ENCODE data around the gene PLCB1. TPM values are rescaled to one million over a fixed set of nuclear protein-coding genes. Genes with fewer than 3 reads are reported as not detected.

Gene PLCB1
- total and polyA plus RNA-seq, 2 experiments from 2014 or later = 14.9 to 20.7 TPM

DNA sequence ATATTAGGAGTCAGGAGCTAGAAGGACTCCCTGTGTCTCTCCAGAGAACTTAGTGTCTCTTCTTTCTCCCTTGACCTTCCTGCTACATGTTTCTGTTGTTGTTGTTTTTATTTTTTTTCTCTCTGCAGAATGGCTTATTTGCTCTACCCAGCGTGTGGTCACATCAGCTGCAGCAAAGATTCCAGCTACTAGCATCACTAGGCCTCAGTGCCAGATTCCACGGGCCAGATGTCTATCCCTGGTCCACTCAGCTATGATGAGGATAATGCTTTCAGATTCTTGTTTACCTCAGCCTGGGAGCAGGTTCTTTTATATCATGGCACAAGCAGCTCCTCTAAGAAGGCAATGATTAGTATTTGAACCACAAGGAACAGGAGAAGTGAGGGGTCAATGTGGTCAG, 110.0 kb downstream of the PLCB1 start (continued):
- TF ChIP-seq, protein P1, sequence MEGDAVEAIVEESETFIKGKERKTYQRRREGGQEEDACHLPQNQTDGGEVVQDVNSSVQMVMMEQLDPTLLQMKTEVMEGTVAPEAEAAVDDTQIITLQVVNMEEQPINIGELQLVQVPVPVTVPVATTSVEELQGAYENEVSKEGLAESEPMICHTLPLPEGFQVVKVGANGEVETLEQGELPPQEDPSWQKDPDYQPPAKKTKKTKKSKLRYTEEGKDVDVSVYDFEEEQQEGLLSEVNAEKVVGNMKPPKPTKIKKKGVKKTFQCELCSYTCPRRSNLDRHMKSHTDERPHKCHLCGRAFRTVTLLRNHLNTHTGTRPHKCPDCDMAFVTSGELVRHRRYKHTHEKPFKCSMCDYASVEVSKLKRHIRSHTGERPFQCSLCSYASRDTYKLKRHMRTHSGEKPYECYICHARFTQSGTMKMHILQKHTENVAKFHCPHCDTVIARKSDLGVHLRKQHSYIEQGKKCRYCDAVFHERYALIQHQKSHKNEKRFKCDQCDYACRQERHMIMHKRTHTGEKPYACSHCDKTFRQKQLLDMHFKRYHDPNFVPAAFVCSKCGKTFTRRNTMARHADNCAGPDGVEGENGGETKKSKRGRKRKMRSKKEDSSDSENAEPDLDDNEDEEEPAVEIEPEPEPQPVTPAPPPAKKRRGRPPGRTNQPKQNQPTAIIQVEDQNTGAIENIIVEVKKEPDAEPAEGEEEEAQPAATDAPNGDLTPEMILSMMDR (conservative IDR thresholded peaks at IDR 0.05; ENCODE audit: low read depth in 2 of 2) = no peak
- TF ChIP-seq EZH2phosphoT487 (IDR thresholded peaks at IDR 0.05; ENCODE audit: unreplicated experiment) (no peak), STAT1 (IDR thresholded peaks at IDR 0.05; ENCODE audit: unreplicated experiment) (no peak)

DNA sequence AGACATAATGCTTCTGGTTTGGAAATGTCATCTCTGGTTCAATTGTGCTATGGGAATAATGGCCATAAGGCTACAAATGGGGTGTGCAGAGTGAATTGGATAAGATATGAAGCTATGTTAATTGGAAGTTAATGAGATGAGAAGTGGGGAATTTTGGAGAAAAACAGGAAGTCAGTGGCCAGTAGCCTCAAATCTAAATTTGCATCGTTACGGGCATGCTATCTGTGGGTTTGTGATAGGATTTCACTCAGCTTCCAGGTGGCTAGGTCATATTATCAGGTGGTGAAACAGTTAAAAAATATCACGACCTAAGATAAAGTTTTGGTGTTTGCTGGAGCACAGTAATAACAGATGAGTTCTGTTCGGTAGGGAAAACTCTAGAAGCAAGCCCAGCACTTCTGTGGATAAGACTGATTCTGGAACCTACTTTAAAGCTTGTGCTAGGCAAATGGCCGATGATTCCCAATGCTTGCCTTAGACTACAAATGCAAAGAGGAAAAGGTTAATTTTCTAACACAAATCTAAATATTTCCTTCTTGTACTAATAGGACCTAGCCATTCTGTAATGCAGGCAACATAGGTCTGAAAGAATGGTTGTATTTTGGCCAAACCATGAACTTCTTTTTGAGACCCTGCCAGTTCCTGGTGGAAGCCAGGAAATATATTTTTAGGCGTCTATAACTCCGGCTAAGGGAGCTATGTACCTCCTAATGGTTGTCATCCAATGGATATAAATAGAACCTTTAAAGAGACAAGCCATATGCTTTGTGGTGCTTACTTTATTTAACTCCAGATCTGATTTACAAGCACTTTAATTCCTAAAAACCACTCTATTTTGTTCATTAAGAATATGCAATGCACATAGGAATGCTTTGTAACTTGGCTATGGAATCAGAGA, 111.0 kb downstream of the PLCB1 start:
- Mint-ChIP-seq H3K27ac (no peak overlapping the region), H3K27me3 (ENCODE audit: insufficient read depth, low read depth, poor library complexity) (no peaks in the 10 kb centered on the region), H3K4me3 (no peak overlapping the region), H3K4me1 (peaks cover 6% of the 10 kb centered on the region; the same call in 2 of the 3 replicates), H3K36me3 (ENCODE audit: low read depth) (no peaks in the 10 kb centered on the region), H3K9me3 (no peaks in the 10 kb centered on the region)
- Histone ChIP-seq H3K27ac (ENCODE audit: low read depth) (no peak overlapping the region), H3K79me2 (replicated peaks; ENCODE audit: insufficient read depth) (no peaks in the 10 kb centered on the region), H3K9me2 (ENCODE audit: insufficient read depth) (no peaks in the 10 kb centered on the region), H4K20me1 (replicated peaks; ENCODE audit: insufficient read depth) (no peaks in the 10 kb centered on the region), H3K4me2 (no peak overlapping the region), H2AFZ (no peak overlapping the region), H3K27me3 (ENCODE audit: insufficient read depth) (no peaks in the 10 kb centered on the region), H3K4me3 (no peak overlapping the region), H3F3A (replicated peaks; ENCODE audit: low read depth) (no peaks in the 10 kb centered on the region), H3K36me3 (ENCODE audit: insufficient read depth) (no peaks in the 10 kb centered on the region), H3K4me1 (ENCODE audit: insufficient read depth) (no peaks in the 10 kb centered on the region)
- ATAC-seq = no peak
- DNase-seq (ENCODE audit: low spot score) = no peak
- TF ChIP-seq ZNF331 (CRISPR knock-in tag; IDR thresholded peaks at IDR 0.05; ENCODE audit: low read depth) = no peak
- TF ChIP-seq EZH2 (IDR thresholded peaks at IDR 0.05; ENCODE audit: low read depth, unreplicated experiment) = no peak
- no peak for TF ChIP-seq CREB1 (CRISPR knock-in tag; IDR thresholded peaks at IDR 0.05; ENCODE audit: low read depth)
- TF ChIP-seq STAT1 (IDR thresholded peaks at IDR 0.05; ENCODE audit: unreplicated experiment) = no peak
- TF ChIP-seq, protein P2, sequence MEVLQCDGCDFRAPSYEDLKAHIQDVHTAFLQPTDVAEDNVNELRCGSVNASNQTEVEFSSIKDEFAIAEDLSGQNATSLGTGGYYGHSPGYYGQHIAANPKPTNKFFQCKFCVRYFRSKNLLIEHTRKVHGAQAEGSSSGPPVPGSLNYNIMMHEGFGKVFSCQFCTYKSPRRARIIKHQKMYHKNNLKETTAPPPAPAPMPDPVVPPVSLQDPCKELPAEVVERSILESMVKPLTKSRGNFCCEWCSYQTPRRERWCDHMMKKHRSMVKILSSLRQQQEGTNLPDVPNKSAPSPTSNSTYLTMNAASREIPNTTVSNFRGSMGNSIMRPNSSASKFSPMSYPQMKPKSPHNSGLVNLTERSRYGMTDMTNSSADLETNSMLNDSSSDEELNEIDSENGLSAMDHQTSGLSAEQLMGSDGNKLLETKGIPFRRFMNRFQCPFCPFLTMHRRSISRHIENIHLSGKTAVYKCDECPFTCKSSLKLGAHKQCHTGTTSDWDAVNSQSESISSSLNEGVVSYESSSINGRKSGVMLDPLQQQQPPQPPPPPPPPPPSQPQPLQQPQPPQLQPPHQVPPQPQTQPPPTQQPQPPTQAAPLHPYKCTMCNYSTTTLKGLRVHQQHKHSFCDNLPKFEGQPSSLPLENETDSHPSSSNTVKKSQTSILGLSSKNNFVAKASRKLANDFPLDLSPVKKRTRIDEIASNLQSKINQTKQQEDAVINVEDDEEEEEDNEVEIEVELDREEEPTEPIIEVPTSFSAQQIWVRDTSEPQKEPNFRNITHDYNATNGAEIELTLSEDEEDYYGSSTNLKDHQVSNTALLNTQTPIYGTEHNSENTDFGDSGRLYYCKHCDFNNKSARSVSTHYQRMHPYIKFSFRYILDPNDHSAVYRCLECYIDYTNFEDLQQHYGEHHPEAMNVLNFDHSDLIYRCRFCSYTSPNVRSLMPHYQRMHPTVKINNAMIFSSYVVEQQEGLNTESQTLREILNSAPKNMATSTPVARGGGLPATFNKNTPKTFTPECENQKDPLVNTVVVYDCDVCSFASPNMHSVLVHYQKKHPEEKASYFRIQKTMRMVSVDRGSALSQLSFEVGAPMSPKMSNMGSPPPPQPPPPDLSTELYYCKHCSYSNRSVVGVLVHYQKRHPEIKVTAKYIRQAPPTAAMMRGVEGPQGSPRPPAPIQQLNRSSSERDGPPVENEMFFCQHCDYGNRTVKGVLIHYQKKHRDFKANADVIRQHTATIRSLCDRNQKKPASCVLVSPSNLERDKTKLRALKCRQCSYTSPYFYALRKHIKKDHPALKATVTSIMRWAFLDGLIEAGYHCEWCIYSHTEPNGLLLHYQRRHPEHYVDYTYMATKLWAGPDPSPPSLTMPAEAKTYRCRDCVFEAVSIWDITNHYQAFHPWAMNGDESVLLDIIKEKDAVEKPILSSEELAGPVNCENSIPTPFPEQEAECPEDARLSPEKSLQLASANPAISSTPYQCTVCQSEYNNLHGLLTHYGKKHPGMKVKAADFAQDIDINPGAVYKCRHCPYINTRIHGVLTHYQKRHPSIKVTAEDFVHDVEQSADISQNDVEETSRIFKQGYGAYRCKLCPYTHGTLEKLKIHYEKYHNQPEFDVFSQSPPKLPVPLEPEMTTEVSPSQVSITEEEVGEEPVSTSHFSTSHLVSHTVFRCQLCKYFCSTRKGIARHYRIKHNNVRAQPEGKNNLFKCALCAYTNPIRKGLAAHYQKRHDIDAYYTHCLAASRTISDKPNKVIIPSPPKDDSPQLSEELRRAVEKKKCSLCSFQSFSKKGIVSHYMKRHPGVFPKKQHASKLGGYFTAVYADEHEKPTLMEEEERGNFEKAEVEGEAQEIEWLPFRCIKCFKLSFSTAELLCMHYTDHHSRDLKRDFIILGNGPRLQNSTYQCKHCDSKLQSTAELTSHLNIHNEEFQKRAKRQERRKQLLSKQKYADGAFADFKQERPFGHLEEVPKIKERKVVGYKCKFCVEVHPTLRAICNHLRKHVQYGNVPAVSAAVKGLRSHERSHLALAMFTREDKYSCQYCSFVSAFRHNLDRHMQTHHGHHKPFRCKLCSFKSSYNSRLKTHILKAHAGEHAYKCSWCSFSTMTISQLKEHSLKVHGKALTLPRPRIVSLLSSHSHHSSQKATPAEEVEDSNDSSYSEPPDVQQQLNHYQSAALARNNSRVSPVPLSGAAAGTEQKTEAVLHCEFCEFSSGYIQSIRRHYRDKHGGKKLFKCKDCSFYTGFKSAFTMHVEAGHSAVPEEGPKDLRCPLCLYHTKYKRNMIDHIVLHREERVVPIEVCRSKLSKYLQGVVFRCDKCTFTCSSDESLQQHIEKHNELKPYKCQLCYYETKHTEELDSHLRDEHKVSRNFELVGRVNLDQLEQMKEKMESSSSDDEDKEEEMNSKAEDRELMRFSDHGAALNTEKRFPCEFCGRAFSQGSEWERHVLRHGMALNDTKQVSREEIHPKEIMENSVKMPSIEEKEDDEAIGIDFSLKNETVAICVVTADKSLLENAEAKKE (CRISPR knock-in tag; IDR thresholded peaks at IDR 0.05) = no peak
- TF ChIP-seq, protein P3, sequence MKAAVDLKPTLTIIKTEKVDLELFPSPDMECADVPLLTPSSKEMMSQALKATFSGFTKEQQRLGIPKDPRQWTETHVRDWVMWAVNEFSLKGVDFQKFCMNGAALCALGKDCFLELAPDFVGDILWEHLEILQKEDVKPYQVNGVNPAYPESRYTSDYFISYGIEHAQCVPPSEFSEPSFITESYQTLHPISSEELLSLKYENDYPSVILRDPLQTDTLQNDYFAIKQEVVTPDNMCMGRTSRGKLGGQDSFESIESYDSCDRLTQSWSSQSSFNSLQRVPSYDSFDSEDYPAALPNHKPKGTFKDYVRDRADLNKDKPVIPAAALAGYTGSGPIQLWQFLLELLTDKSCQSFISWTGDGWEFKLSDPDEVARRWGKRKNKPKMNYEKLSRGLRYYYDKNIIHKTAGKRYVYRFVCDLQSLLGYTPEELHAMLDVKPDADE (IDR thresholded peaks at IDR 0.05) = no peak
- TF ChIP-seq, protein P4, sequence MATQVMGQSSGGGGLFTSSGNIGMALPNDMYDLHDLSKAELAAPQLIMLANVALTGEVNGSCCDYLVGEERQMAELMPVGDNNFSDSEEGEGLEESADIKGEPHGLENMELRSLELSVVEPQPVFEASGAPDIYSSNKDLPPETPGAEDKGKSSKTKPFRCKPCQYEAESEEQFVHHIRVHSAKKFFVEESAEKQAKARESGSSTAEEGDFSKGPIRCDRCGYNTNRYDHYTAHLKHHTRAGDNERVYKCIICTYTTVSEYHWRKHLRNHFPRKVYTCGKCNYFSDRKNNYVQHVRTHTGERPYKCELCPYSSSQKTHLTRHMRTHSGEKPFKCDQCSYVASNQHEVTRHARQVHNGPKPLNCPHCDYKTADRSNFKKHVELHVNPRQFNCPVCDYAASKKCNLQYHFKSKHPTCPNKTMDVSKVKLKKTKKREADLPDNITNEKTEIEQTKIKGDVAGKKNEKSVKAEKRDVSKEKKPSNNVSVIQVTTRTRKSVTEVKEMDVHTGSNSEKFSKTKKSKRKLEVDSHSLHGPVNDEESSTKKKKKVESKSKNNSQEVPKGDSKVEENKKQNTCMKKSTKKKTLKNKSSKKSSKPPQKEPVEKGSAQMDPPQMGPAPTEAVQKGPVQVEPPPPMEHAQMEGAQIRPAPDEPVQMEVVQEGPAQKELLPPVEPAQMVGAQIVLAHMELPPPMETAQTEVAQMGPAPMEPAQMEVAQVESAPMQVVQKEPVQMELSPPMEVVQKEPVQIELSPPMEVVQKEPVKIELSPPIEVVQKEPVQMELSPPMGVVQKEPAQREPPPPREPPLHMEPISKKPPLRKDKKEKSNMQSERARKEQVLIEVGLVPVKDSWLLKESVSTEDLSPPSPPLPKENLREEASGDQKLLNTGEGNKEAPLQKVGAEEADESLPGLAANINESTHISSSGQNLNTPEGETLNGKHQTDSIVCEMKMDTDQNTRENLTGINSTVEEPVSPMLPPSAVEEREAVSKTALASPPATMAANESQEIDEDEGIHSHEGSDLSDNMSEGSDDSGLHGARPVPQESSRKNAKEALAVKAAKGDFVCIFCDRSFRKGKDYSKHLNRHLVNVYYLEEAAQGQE (IDR thresholded peaks at IDR 0.05; ENCODE audit: unreplicated experiment) = no peak
- no peak for TF ChIP-seq POLR2AphosphoS5 (IDR thresholded peaks at IDR 0.05; ENCODE audit: low read depth)
- TF ChIP-seq NANOG (IDR thresholded peaks at IDR 0.05; ENCODE audit: borderline replicate concordance) = no peak
- no peak for TF ChIP-seq EZH2phosphoT487 (IDR thresholded peaks at IDR 0.05; ENCODE audit: unreplicated experiment)
